AG04450 (cell line): ENCODE data around the gene PRKCH. TPM values are rescaled to one million over a fixed set of nuclear protein-coding genes. Genes with fewer than 3 reads are reported as not detected.

Experiments used
- CTCF ChIA-PET: fragments of 300-600, 350-600 bp; formaldehyde crosslinking; extraction: SDS; loops from one replicate; lab custom pipeline; 2022; ENCODE audit warnings: antibody characterized with exemption, inconsistent platforms; lab: Charles Lee
- POLR2A ChIA-PET: fragments of 350-600 bp; formaldehyde crosslinking; extraction: SDS; loops from one replicate; lab custom pipeline; 2021; ENCODE audit warnings: antibody characterized with exemption, inconsistent platforms; lab: Yijun Ruan, JAX
- DNase-seq: peaks from one replicate; pipeline ENCODE4 v3.0.0-alpha.2; 2011; ENCODE audit warnings: low read depth, low spot score
- H3K27ac ChIP-seq: one replicate; pipeline ENCODE4 v1.5.1; 2012; ENCODE audit warnings: low read depth, low read length, control low read depth
- H3K27me3 ChIP-seq: one replicate; pipeline ENCODE4 v1.6.0; 2012; ENCODE audit warnings: low read length; ENCODE audit not compliant: control insufficient read depth, insufficient read depth
- H3K4me3 ChIP-seq: 2 replicates; pipeline ENCODE4 v1.5.1; 2011; ENCODE audit warnings: mild to moderate bottlenecking, low read depth, low read length, control low read depth
- H3K9me3 ChIP-seq: 2 replicates; pipeline ENCODE4 v1.5.1; 2012; ENCODE audit warnings: low read length; ENCODE audit not compliant: control insufficient read depth, insufficient read depth
- CTCF ChIP-seq: IDR thresholded peaks from 2 replicates; pipeline ENCODE4 v1.5.1; 2011; ENCODE audit warnings: low read depth, low read length, control low read depth, inconsistent platforms
- polyA plus RNA-seq: library from polyadenylated mRNA; depleted of rRNA; stranded (reverse); fragments of >200 nt; gene quantifications from 2 replicates; pipeline ENCODE4 v1.2.3, GENCODE V29; 2011

The PRKCH gene
- polyA plus RNA-seq, 1 experiment, result 1.6 TPM

GRCh38 chr14:61551384-61551783 lies 230.0 kb downstream of the PRKCH start:
- TF ChIP-seq CTCF, result no peak
- ChIA-PET CTCF (no interaction called here), POLR2A (no interaction called here)
- H3K4me3 ChIP-seq, result no peak overlapping the region
- no peak for DNase-seq
- H3K9me3 ChIP-seq, result no peaks in the 10 kb centered on the region
- H3K27ac ChIP-seq, result no peak overlapping the region
- H3K27me3 ChIP-seq, result no peaks in the 10 kb centered on the region

- Histone ChIP-seq H3K27me3 (no peaks in the 10 kb centered on the region), H3K9me3 (no peaks in the 10 kb centered on the region), H3K4me3 (no peak overlapping the region), H3K27ac (no peak overlapping the region)
- ChIA-PET CTCF (no interaction called here), POLR2A (interaction anchor here (0.6 to 2.0 kb wide), 2 partner anchors 11 to 159 kb away, joined by 7 to 10 read pairs; no protein-coding TSS in a partner anchor)
- DNase-seq, result no peak
- TF ChIP-seq CTCF, result no peak
Measured at GRCh38 chr14:61552241-61552640, 230.9 kb downstream of the PRKCH start.

GRCh38 chr14:61553730-61554641 lies 232.6 kb downstream of the PRKCH start:
- CTCF ChIA-PET, result interaction anchor here (1.5 kb wide), 1 partner anchor 9 kb away, joined by 3 read pairs; no protein-coding TSS in a partner anchor
- no peaks in the 10 kb centered on the region for H3K27me3 ChIP-seq
- H3K27ac ChIP-seq, result peak overlapping the region; percentile 78
- no peak overlapping the region for H3K4me3 ChIP-seq
- TF ChIP-seq CTCF, result no peak
- POLR2A ChIA-PET, result interaction anchor here (0.6 to 2.0 kb wide), 4 partner anchors 9 to 83 kb away, joined by 3 to 10 read pairs (median 4); no protein-coding TSS in a partner anchor
- DNase-seq, result peak; percentile 85
- no peaks in the 10 kb centered on the region for H3K9me3 ChIP-seq

GRCh38 chr14:61555056-61555838 lies 233.9 kb downstream of the PRKCH start:
- Histone ChIP-seq H3K27ac (no peak overlapping the region), H3K27me3 (no peaks in the 10 kb centered on the region), H3K4me3 (no peak overlapping the region), H3K9me3 (no peaks in the 10 kb centered on the region)
- CTCF ChIA-PET, result no interaction called here
- POLR2A ChIA-PET, result no interaction called here
- no peak for TF ChIP-seq CTCF
- no peak for DNase-seq
